SKM-1 treated with dmso at 0.1 percent for 144 hours (cell line): ENCODE data around the gene SGK2.

ENCODE experiments used
- DNase-seq: peaks from one replicate; lab custom pipeline; 2025; ENCODE audit not compliant: unreplicated experiment; lab: John Stamatoyannopoulos, UW

Gene SGK2

GRCh38 chr20:43536041-43536816 is 22.6 kb upstream of the SGK2 start:
- DNase-seq = no peak

GRCh38 chr20:43536817-43537440 is 21.9 kb upstream of the SGK2 start:
- no peak for DNase-seq

- DNase-seq = peak; percentile 63
Measured at GRCh38 chr20:43537921-43538877, 20.6 kb upstream of the SGK2 start.

- DNase-seq = no peak
Measured at GRCh38 chr20:43538878-43539700, 19.7 kb upstream of the SGK2 start.

- no peak for DNase-seq
Measured at GRCh38 chr20:43539975-43540672, 18.7 kb upstream of the SGK2 start.

GRCh38 chr20:43540673-43541060 is 18.2 kb upstream of the SGK2 start:
- no peak for DNase-seq

GRCh38 chr20:43541214-43541613 is 17.6 kb upstream of the SGK2 start:
- no peak for DNase-seq

- no peak for DNase-seq
Measured at GRCh38 chr20:43542161-43542560, 16.7 kb upstream of the SGK2 start.

GRCh38 chr20:43542674-43543073 is 16.2 kb upstream of the SGK2 start:
- DNase-seq = no peak

GRCh38 chr20:43543138-43543537 is 15.7 kb upstream of the SGK2 start:
- no peak for DNase-seq

GRCh38 chr20:43544501-43544900 is 14.3 kb upstream of the SGK2 start:
- no peak for DNase-seq

- no peak for DNase-seq
Measured at GRCh38 chr20:43545837-43546578, 12.8 kb upstream of the SGK2 start.

- no peak for DNase-seq
Measured at GRCh38 chr20:43548273-43548880, 10.4 kb upstream of the SGK2 start.

- DNase-seq = no peak
Measured at GRCh38 chr20:43549416-43550065, 9.3 kb upstream of the SGK2 start.

- DNase-seq = no peak
Measured at GRCh38 chr20:43550456-43550855, 8.4 kb upstream of the SGK2 start.

GRCh38 chr20:43554369-43554768 is 4.5 kb upstream of the SGK2 start:
- no peak for DNase-seq

- no peak for DNase-seq
Measured at GRCh38 chr20:43559147-43559987, 540 bp downstream of the SGK2 start.

- no peak for DNase-seq
Measured at GRCh38 chr20:43560974-43561373, 2.1 kb downstream of the SGK2 start.
